Activated naive CD4-positive, alpha-beta T cell treated with anti-CD3 and anti-CD28 coated beads, Interleukin-2, amount 50 U/mL, for 16 hours (primary cell): ENCODE data around the gene DNAJC13.
"Not testable (repeated sequence)": the region's sequence is repeated elsewhere in the genome, so short reads cannot be mapped to it uniquely, and the experiment has no call there.

Experiments
- DNase-seq: peaks from one replicate; pipeline ENCODE4 v3.0.0-alpha.2; 2020

Gene DNAJC13

DNA sequence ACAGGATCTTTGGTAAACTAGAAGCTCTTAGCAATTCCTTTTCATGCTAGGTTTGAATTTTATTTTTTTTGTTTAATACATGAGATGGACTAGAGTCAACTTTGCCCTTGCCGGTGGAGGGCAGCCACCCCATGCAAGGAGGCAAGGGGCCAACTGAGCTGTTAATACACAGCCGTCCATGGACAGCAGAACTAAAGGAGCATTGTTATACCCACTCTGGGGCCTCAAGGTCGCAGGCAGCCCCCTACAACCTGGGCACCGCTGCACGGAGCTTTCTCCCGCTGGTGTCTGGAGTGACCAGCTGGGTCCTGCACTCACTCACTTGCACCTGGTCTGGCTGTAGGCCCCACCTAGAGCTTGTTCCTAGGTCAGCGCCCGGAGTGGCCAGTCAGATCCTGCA, 131.9 kb downstream of the DNAJC13 start:
- DNase-seq = no peak

DNA sequence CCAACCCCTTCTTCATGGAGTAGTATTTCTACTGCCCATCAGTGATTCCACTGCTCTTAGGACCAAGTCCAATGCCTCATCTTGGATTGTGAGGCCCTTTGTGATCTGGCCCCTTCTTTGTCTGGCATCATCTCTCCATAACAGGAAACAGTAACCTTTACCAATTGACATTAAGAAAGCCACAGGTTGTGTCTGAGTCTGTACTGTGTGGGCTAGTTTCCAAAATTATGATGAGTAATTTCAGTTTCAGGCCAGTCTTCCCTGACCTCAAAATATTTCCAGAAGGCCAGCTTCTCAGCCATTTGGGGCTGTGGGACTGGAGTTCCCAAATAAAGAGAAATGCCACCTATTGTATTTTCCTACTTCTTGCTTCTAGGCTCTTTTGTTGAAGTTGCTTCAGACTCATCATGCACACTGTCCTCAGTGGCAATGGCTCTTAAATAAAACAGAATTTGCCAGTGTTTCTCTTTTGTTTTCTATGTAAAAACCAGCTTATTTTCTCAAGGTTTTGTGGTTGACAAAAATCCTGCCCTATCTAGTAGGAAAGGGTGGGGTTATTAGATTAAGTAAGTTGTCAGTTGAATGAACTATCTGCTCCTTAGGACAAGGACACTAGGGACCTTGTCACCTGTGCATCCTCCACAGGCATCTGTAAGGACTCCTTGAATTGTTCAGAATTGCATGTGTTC, 132.7 kb downstream of the DNAJC13 start:
- no peak for DNase-seq

DNA sequence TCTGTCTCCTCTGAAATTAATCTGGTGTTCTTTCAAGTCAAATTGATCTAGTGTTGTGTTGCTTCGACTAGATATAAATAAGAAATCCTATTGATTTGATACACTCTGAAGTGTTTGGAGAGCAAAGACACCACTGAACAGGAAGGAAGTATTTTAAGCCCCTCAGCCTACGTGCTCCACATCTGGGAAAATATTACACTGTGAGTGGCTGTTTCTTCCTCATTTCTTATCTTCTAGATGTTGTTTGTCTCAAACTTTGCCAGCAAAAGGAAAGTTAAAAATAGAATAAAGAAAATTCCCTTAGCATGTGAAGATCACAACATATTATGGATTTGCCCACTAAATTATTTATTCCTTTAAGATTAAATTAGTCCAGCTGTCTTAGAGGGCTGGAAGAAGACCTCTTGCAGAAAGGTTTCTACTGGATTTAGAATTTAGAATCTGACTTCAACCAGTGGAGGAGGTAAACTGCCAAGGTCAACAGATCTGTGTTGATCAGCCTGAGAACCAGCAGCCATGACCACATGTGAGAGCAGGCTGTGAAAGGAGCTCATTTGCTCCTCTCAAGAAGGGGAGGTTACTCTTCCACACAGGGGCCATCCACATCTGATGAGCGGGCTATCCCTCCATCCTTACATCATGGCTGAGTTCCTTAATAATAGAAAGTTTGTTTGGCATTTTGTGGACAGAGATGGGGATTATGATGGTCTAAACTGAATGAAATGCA, 133.4 kb downstream of the DNAJC13 start:
- no peak for DNase-seq

DNA sequence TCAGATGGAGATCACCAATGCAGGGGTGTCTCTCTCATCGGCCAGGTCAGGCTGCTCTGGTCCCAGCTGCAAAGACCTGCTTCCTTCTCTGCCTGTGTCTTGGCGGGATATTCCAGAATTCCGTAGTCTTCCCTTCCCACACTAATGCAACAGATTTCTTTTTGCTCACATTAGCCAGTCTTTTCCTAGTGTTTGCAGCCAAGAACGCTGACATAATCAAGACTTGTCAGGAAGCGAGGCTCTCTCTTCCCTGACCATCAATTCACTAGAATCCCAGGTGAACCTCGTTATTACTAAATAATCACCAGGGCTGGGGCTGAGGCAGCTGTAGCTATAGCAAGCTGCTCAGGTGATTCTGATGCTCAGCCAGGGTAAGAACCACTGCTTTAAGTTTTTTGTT, 136.5 kb downstream of the DNAJC13 start:
- no peak for DNase-seq

DNA sequence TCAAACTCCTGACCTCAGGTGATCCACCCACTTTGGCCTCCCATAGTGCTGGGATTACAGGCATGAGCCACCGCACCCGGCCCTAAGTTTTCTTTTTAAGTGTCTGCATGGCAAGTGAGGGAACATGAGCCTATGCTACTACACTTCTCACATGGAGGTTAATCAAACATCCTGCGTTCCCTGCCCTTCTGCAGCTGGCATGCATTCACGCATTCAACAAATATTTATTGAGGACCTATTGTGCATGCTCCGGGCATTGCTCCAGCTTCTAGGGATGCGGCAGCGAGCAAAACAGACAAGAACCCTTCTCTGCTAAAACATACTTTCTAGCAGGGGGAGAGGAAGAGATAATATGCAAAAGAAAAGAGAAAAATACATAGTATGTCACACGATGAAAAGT, 137.1 kb downstream of the DNAJC13 start:
- DNase-seq = no peak

DNA sequence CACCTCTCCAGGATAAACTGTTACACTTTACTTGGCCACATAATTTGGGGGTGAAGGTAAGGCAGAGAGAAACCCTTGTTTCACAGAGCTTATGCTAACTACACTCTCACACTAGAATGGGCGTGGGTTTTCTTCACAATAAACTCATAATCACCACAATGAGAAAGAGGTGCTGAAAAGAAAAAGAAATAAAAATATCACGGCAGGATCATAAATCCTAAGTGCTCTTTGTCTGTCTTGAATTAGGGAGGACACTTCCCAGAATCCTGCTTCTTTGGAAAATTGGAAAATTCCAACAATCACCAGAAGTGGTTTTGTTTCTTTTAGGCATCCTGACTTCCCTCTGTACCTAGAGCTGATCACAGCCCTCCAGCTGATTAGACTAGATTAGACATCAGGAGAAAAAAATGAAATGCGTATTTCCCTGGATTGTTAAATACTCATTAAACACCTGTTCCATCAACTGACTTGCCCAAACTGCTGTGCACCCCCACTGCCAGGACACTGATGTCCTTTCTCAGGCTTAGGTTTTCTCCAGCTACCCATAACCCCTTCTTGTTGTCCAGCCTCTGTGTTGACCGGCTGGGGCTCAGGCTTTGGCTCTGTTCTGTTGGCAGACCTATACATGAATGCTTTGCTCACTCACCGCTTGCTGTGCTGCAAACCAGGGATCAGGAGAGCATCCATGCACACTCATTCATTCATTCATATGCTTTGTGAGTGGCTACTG, 138.2 kb downstream of the DNAJC13 start:
- no peak for DNase-seq

DNA sequence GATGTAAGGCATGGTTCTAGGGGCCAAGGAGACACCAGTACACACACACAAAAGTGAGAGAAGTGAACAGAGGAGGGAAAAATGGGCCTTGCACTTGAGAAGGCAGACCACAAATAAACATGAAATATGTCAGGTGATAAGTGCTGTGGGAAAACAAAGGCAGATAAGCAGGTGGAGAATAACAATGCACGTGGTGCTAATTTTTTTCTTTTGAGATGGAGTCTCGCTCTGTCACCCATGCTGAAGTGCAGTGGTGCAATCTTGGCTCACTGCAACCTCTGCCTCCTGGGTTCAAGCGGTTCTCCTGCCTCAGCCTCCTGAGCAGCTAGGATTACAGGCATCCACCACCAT, 138.7 kb downstream of the DNAJC13 start:
- DNase-seq = not testable (repeated sequence)

DNA sequence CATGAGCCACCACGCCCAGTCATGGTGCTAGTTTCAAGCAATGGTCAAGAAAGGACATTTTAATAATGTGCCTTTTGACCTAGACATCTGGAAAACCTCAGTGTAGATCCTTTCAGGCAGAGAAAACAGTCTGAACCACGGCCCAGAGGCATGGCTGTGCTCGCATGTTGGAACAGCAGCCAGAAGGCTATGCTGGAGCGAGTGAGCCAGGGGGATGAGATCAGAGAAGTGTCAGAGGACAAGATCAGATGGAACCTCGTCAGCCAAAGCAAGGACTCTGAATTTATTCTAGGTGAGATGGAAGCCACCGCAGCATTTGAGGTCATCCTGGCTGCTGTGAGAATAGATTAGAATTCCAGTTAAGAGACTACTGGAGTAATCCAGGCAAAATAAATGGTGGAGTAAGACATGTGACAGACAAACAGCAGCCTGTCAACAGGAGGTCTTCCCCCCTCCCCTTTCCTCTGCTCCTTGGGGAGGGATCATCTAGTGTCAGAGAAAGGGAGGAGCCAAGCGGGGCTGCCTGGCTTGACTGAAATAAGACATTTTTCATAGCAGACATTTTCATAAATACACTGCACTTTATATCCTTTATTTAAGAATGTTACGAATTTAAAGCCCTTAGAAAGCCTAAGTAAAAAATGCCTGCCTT, 139.3 kb downstream of the DNAJC13 start:
- DNase-seq = no peak

DNA sequence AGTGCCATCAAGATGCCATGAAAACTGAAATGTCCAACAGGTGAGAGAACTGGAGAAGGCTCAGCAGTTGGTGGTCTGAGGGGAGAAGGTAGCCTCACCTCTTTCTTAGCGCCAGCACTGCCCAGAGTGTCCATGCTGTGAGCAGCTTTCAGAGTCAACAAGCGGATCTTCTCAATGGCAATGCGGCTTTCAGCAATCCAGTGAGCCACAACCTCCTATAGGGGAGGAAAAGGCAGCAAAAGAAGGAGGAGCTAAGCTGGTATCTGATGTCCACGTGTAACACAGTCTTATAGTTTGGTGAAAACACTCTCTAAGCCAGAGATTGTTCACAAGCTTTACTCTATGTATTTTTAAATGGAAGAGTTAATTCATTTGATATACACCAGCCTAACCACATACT, 143.7 kb downstream of the DNAJC13 start:
- DNase-seq = no peak

DNA sequence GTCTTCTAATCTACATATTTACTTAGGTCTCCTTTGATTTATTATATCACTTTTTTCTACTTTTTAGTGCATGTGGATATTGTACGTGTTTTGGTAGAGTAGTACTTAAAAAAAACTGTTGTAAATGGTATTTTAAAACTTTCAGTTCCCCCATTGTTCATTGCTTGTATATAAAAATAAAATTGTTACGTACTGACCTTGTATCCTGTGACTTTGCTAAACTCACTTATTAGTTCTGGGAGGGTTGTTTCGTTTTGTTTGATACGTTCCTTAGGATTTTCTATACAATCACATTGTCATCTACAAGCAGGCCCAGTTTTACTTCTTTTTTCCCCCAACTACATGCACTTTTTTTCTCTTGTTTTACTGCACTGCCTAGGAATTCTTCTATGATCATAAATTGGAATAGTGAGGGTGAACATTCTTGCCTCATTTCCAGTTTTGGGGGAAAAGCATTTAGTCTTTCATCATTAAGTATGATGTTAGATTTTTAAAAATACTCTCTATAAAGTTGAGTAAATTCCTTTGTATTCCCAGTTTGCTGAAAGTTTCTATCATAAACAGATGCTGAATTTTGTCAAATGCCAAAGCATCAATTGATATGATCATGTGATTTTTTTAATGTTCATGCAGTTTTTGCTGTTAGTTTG, 146.2 kb downstream of the DNAJC13 start:
- no peak for DNase-seq

DNA sequence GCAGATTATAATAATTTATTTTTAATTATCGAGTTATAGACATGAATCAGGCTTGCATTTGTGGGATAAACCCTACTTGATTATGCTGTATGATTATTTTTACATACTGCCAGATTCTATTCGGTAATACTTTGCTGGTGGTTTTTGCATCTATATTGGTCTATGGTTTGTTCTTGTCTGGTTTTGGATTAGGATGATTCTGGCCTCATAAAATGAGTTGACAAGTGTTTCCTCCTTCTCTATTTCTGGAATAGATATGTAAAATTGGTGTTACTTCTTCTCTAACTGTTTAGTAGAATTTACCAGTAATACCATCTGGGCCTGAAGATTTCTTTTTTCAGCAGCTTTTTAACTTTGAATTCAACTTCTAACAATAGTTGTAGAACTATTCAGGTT, 146.8 kb downstream of the DNAJC13 start:
- DNase-seq = no peak

DNA sequence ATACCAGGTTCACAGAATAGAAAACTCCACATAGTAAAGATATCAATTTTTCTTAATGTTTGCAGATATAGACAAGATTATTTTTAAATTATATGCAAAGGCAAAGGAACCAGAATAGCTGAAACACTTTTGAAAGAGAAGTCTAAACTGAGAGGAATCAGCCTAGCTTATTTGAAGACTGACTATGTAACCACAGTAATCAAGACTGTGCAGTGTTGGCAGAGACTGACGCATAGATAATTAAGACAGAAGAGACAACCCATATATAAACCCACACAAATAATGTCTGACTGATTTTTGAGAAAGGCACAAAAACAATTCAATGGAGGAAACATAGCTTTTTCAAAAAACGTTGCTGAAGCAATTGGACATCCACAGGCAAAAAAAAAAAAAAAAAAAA, 151.1 kb downstream of the DNAJC13 start:
- no peak for DNase-seq

DNA sequence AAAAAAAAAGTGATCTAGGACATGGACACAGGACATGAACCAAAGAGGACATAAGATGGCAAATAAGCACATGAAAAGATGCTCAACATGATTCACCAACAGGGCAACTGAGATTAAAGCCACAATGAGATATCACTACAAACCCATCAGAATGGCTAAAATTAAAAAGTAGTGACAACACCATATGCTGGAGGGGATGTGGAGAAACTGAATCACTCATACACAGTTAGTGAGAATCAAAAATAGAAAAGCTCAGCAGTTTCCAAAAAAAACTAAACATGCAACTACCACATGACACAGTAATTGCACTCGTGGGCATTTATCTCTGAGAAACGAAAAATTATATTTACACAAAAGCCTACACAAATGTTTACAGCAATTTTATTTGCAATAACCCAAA, 151.9 kb downstream of the DNAJC13 start:
- DNase-seq = no peak

DNA sequence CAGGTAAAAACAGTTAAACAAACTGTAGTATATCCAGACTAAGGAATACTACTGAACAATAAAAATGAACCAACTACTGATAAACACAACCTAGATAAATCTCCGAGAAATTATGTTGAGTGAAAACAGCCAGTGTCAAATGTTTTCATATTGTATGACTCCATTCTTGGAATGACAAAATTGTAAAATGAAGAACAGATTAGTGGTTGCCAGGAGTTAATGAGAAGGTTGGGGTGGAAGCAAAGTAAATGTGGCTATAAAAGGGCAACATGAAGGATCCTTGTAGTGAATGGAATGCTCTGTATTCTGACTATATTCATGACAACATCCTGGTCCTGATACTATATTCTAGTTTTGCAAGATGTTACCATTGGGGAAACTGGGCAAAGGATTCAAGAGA, 152.3 kb downstream of the DNAJC13 start:
- no peak for DNase-seq

DNA sequence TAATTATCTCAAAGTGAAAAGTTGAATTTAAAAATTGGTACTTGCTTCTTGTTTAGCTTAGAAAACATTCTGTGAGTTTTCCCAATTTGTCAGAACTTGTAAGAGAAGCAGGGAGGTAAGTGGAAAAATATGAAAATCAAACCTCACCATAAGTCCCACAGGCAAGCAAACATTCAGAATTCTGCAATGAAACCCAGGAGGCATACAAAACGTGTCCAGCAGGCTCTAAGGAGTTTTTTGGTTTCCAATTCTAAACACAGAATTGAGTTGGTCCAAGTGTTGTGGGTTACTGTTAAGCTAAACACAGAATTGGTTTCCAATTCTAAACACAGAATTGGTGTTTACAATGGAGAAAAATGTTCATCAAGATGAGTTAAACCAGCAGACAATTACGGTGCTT, 152.7 kb downstream of the DNAJC13 start:
- no peak for DNase-seq

DNA sequence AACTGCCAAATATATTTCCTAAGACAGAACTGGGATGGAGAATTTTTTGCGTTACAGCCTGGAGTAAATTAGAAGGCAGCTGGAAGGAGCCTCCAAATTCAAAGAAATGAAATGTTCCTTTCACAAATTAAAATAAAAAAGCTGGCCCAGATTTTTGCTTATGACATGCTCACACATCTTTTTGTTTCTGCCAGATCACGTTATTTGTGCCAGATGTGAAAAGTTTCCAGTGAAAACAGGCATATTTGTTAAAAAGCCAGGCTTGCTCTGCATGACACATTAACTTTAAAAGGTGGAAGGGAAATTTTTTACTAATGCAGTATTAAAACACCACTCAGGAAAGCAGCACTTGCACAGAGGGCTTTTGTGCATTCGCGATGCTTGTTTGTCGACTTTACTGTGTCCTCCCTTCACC, 156.5 kb downstream of the DNAJC13 start:
- DNase-seq = no peak

DNA sequence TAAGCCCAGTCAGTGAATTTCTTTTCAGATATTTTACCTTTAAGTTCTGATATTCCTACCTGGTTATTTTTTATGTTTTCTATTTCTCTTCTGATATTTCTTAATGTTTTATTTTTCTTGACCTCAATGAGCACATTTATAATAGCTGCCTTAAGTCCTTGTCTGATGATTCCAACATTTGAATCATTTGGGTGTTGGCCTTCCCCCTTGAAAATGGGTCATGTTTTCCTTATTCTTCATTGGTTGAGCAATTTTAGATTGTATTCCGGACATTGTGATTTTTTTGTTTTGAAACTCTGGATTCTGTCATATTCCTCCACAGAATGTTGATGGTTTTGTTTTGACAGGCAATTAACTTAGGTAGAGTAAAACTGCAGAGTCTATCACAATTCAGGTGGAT, 170.1 kb downstream of the DNAJC13 start:
- no peak for DNase-seq
